GM10266 (cell line): ENCODE results near the gene NEMP2.

ENCODE experiments used
- DNase-seq: peaks from one replicate; pipeline ENCODE4 v3.0.0; 2012; ENCODE audit errors: extremely low spot score
- CTCF ChIP-seq: IDR thresholded peaks from 2 replicates; pipeline ENCODE4 v1.5.1; 2012; ENCODE audit warnings: mild to moderate bottlenecking, low read depth; ENCODE audit not compliant: control insufficient read depth, insufficient read depth; ENCODE audit errors: missing control alignments

The NEMP2 gene

GRCh38 chr2:190532581-190532980 is 1.9 kb downstream of the NEMP2 start:
- no peak for DNase-seq
- TF ChIP-seq CTCF: no peak

GRCh38 chr2:190530248-190530900 is 4.1 kb downstream of the NEMP2 start:
- TF ChIP-seq CTCF: no peak
- no peak for DNase-seq

- no peak for TF ChIP-seq CTCF
- no peak for DNase-seq
Measured at GRCh38 chr2:190529486-190530247, 4.9 kb downstream of the NEMP2 start.

GRCh38 chr2:190528521-190529001 is 6.0 kb downstream of the NEMP2 start:
- no peak for DNase-seq
- TF ChIP-seq CTCF: no peak

- TF ChIP-seq CTCF: no peak
- DNase-seq: no peak
Measured at GRCh38 chr2:190527918-190528317, 6.6 kb downstream of the NEMP2 start.

GRCh38 chr2:190527214-190527613 is 7.3 kb downstream of the NEMP2 start:
- TF ChIP-seq CTCF: no peak
- DNase-seq: no peak
